Measurements from ENCODE around the gene NFAT5. TPM values are rescaled to one million over a fixed set of nuclear protein-coding genes. Genes with fewer than 3 reads are reported as not detected.

Gene NFAT5
- total RNA-seq, 1 experiment from 2014 or later: 34.8 TPM

GRCh38 chr16:69537706-69538080 is 28.1 kb upstream of the NFAT5 start:
- ChIA-PET POLR2A (ENCODE audit: low non-redundant PET) (no interaction called here), CTCF (interaction anchor here (0.7 kb wide), 1 partner anchor 14 kb away, joined by 4 read pairs; no protein-coding TSS in a partner anchor)
- H3K4me3 ChIP-seq (ENCODE audit: low read depth, low read length, poor library complexity, severe bottlenecking): no peak overlapping the region
- peak; percentile 91 for DNase-seq (ENCODE audit: low spot score)
- TF ChIP-seq CTCF (conservative IDR thresholded peaks at IDR 0.05; ENCODE audit: low read depth, low read length): no peak
- no peak for TF ChIP-seq EZH2 (IDR thresholded peaks at IDR 0.05; ENCODE audit: borderline replicate concordance, low read depth, low read length, poor library complexity, severe bottlenecking)
- H3K4me1 ChIP-seq (ENCODE audit: insufficient read depth, low read length, poor library complexity, severe bottlenecking): peaks cover 37% of the 10 kb centered on the region
- no TSS peak for BruUV-seq (replicated peaks)
- no peaks in the 10 kb centered on the region for H3K9me3 ChIP-seq (ENCODE audit: low read depth, low read length, poor library complexity, severe bottlenecking)
- H3K27me3 ChIP-seq (replicated peaks; ENCODE audit: insufficient read depth, low read depth, low read length, poor library complexity): no peaks in the 10 kb centered on the region
- H3K27ac ChIP-seq (ENCODE audit: low read depth, low read length, poor library complexity, severe bottlenecking): peak overlapping the region; percentile 53
- no peaks in the 10 kb centered on the region for H3K36me3 ChIP-seq (ENCODE audit: insufficient read depth, low read length, poor library complexity, severe bottlenecking)
- intact Hi-C loops (cut with micrococcal nuclease; ENCODE audit: unreplicated experiment): no loop called here

DNA sequence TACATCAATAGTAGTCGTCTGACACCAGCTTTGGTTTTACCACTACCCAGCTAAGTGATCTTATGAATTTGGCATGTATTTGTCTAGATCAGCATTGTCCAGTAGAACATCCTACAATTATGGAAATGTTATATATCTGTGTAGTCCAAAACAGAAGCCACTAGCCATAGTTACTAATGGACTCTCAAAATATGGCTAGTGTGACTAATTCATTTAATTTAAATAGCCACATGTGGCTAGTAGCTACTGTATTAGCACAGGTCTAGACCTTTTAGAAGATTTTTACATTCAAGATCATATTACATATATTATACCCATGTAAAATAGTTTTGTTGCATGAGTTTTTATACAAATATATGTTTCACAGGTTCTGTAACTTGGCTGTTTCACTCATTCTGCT is 27.0 kb upstream of the NFAT5 start:
- Histone ChIP-seq H3K36me3 (ENCODE audit: insufficient read depth, low read length, poor library complexity, severe bottlenecking) (no peaks in the 10 kb centered on the region), H3K4me3 (ENCODE audit: low read depth, low read length, poor library complexity, severe bottlenecking) (no peak overlapping the region), H3K9me3 (ENCODE audit: low read depth, low read length, poor library complexity, severe bottlenecking) (no peaks in the 10 kb centered on the region), H3K27ac (ENCODE audit: low read depth, low read length, poor library complexity, severe bottlenecking) (no peak overlapping the region), H3K27me3 (replicated peaks; ENCODE audit: insufficient read depth, low read depth, low read length, poor library complexity) (no peaks in the 10 kb centered on the region), H3K4me1 (ENCODE audit: insufficient read depth, low read length, poor library complexity, severe bottlenecking) (peaks cover 31% of the 10 kb centered on the region)
- POLR2A ChIA-PET (ENCODE audit: low non-redundant PET): no interaction called here
- DNase-seq (ENCODE audit: low spot score): no peak
- CTCF ChIA-PET: no interaction called here
- no TSS peak for BruUV-seq (replicated peaks)
- intact Hi-C loops (cut with micrococcal nuclease; ENCODE audit: unreplicated experiment): no loop called here
- TF ChIP-seq EZH2 (IDR thresholded peaks at IDR 0.05; ENCODE audit: borderline replicate concordance, low read depth, low read length, poor library complexity, severe bottlenecking) (no peak), CTCF (conservative IDR thresholded peaks at IDR 0.05; ENCODE audit: low read depth, low read length) (no peak)

- H3K36me3 ChIP-seq (ENCODE audit: insufficient read depth, low read length, poor library complexity, severe bottlenecking): no peaks in the 10 kb centered on the region
- H3K27ac ChIP-seq (ENCODE audit: low read depth, low read length, poor library complexity, severe bottlenecking): no peak overlapping the region
- no peak for DNase-seq (ENCODE audit: low spot score)
- no peaks in the 10 kb centered on the region for H3K27me3 ChIP-seq (replicated peaks; ENCODE audit: insufficient read depth, low read depth, low read length, poor library complexity)
- BruUV-seq (replicated peaks): no TSS peak
- H3K4me1 ChIP-seq (ENCODE audit: insufficient read depth, low read length, poor library complexity, severe bottlenecking): peaks cover 18% of the 10 kb centered on the region
- intact Hi-C loops (cut with micrococcal nuclease; ENCODE audit: unreplicated experiment): no loop called here
- no peak overlapping the region for H3K4me3 ChIP-seq (ENCODE audit: low read depth, low read length, poor library complexity, severe bottlenecking)
- CTCF ChIA-PET: no interaction called here
- no peak for TF ChIP-seq EZH2 (IDR thresholded peaks at IDR 0.05; ENCODE audit: borderline replicate concordance, low read depth, low read length, poor library complexity, severe bottlenecking)
- TF ChIP-seq CTCF (conservative IDR thresholded peaks at IDR 0.05; ENCODE audit: low read depth, low read length): no peak
- H3K9me3 ChIP-seq (ENCODE audit: low read depth, low read length, poor library complexity, severe bottlenecking): no peaks in the 10 kb centered on the region
- POLR2A ChIA-PET (ENCODE audit: low non-redundant PET): no interaction called here
These were observed 22.8 kb upstream of the NFAT5 start for GRCh38 chr16:69542974-69543373.

Measured in A673 (cell line).